ENCODE results near the gene USP7. TPM values are rescaled to one million over a fixed set of nuclear protein-coding genes. Genes with fewer than 3 reads are reported as not detected.
"Not testable (repeated sequence)": the region's sequence is repeated elsewhere in the genome, so short reads cannot be mapped to it uniquely, and the experiment has no call there.

The USP7 gene
- total RNA-seq, 4 donors from 2014 or later = 62.5 to 109 (median 89.1) TPM

DNA sequence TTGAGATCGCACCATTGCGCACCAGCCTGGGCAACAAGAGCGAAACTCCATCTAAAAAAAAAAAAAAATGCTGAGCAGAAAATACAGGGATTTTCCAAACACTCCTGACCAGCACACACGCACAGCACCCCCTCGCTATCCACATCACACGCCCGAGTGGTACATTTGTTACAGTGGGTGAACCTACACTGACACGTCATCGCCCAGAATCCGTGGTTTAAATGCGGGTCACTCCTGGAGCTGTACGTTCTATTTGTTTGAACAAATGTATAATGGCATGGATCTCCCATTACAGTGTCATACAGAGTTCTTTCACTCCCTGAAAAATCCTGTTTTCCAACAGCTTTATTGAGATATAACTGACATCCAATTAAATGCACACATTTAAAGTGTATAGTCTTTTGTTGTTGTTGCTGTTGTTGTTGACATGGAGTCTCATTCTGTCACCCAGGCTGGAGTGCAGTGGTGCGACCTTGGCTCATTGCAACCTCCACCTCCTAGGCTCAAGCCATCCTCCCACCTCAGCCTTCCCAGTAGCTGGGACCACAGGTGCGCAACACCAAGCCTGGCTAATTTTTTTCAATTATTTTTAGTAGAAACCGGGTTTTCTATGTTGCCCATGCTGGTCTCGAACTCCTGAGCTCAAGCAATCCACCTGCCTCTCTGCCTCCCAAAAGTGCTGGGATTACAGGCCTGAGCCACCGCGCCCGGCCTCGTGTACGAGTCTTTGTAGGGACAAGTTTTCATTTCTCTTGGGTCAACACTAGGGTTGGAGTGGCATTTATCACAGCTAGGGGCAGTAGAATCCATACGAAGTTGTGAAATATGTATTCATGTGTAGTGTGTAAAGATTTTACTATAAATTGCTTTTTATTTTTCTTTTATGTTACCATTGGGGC lies 90.5 kb downstream of the USP7 start:
- TF ChIP-seq, protein P1, sequence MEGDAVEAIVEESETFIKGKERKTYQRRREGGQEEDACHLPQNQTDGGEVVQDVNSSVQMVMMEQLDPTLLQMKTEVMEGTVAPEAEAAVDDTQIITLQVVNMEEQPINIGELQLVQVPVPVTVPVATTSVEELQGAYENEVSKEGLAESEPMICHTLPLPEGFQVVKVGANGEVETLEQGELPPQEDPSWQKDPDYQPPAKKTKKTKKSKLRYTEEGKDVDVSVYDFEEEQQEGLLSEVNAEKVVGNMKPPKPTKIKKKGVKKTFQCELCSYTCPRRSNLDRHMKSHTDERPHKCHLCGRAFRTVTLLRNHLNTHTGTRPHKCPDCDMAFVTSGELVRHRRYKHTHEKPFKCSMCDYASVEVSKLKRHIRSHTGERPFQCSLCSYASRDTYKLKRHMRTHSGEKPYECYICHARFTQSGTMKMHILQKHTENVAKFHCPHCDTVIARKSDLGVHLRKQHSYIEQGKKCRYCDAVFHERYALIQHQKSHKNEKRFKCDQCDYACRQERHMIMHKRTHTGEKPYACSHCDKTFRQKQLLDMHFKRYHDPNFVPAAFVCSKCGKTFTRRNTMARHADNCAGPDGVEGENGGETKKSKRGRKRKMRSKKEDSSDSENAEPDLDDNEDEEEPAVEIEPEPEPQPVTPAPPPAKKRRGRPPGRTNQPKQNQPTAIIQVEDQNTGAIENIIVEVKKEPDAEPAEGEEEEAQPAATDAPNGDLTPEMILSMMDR (IDR thresholded peaks at IDR 0.05) = peak in 3 of 6 experiments; percentile 13 to 45 (median 23)
- TF ChIP-seq POLR2A (IDR thresholded peaks at IDR 0.05) = no peak
- DNase-seq = no peak
- Histone ChIP-seq H3K36me3 (no peaks in the 10 kb centered on the region), H3K27ac (no peak overlapping the region), H3K9me3 (no peaks in the 10 kb centered on the region), H3K27me3 (no peaks in the 10 kb centered on the region), H3K4me1 (peaks cover 2 to 45% (median 16%) of the 10 kb centered on the region in 3 donors), H3K4me3 (no peak overlapping the region)
- WGBS, 2 donors = 82 to 85% methylated on average over 22 of the region's 22 CpGs
- intact Hi-C loops (cut with DNase I) = loop anchor here (10.0 kb wide), 1 partner anchor 78 kb away; the partner anchor contains the start of genes PMM2 and TMEM186

DNA sequence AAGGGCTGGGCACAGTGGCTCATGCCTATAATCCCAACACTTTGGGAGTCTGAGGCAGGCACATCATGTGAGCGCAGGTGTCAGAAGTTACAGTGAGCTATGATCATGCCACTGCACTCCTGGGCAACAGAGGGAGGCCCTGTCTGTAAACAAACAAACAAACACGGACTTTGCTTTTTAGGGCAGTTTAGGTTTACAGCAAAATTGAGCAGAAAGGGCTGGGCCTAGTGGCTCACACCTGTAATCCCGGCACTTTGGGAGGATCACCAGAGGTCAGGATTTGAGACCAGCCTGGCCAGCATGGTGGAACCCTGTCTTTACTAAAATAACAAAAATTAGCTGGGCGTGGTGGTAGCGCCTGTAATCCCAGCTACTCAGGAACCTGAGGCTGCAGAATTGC lies 91.6 kb downstream of the USP7 start:
- no peak overlapping the region for H3K4me3 ChIP-seq
- H3K4me1 ChIP-seq = peaks cover 8 to 50% (median 13%) of the 10 kb centered on the region in 3 donors
- no peaks in the 10 kb centered on the region for H3K27me3 ChIP-seq
- H3K9me3 ChIP-seq = no peaks in the 10 kb centered on the region
- intact Hi-C loops (cut with DNase I) = loop anchor here (10.0 kb wide), 1 partner anchor 77 kb away; the partner anchor contains the start of genes PMM2 and TMEM186
- no peaks in the 10 kb centered on the region for H3K36me3 ChIP-seq
- H3K27ac ChIP-seq = peak overlapping the region in 3 of 4 donors; percentile 94 to 96 (median 95)
- DNase-seq = no peak
- WGBS, 2 donors = 88 to 90% methylated on average over 5 of the region's 5 CpGs
- TF ChIP-seq, protein P1 (IDR thresholded peaks at IDR 0.05) = no peak
- no peak for TF ChIP-seq POLR2A (IDR thresholded peaks at IDR 0.05)

DNA sequence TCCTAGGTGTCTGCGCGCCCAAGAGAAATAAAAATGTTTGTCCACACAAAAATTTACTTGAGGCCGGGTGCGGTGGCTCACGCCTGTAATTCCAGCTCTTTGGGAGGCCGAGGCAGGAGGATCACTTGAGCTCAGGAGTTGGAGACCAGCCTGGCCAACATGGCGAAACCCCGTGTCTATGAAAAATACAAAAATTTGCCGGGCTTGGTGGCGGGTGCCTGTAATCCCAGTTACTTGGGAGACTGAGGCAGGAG lies 93.8 kb downstream of the USP7 start:
- peak overlapping the region; percentile 94 to 96 (median 94) for H3K27ac ChIP-seq
- WGBS, 2 donors = 97 to 98% methylated on average over 8 to 10 of the region's 10 CpGs
- intact Hi-C loops (cut with DNase I) = loop anchor here (10.0 kb wide), 1 partner anchor 75 kb away; the partner anchor contains the start of genes PMM2 and TMEM186
- not testable (repeated sequence) for DNase-seq, H3K27me3 ChIP-seq, H3K36me3 ChIP-seq, H3K4me3 ChIP-seq, H3K9me3 ChIP-seq
- H3K4me1 ChIP-seq = peaks cover 26 to 71% (median 34%) of the 10 kb centered on the region in 3 donors

DNA sequence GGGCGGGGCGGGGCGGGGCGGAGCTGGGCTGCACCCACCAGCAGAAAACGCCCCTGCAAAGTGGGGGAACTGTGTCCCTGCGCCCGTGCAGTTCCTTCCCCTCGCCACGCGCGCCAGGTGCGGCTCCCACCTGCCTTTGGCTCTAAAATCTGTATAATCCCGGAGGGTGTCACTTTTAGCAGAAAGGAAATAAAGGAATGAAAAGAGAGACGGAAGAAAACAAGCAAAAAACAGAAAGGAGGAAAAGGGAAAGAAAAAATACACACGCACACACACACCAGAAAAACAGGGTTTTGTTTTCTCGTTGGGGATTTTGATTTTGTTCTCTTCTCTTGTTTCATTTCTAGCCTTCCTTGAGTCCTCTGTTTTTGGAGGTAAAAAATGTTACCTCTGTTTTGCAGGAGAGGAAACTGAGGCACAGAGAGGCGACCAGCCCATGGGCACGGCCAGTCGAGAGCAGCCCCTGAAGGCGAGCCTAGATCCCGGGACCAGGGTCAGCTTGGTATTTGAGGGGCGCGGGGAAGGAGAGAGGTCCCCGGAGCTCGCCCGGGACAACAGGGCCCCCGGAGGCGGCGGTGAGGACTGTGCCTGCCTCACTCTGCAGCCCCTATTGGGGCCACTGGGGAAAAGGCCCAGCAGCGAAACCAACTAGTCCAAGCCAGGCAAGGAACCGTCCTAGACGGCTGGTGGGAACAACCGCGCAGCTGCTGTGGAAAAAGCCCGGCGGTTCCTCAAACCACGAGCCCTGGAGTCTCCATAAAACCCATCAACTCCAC lies 94.3 kb downstream of the USP7 start:
- Histone ChIP-seq H3K4me3 (peak overlapping the region; percentile 65 to 90 (median 80)), H3K4me1 (peaks cover 32 to 74% (median 39%) of the 10 kb centered on the region in 3 donors), H3K27me3 (no peaks in the 10 kb centered on the region), H3K36me3 (no peaks in the 10 kb centered on the region), H3K27ac (peak overlapping the region; percentile 94 to 96 (median 94)), H3K9me3 (no peaks in the 10 kb centered on the region)
- WGBS, 2 donors = 6 to 24% methylated on average over 15 to 21 of the region's 37 CpGs
- intact Hi-C loops (cut with DNase I) = no loop called here
- TF ChIP-seq, protein P1 (IDR thresholded peaks at IDR 0.05) = peak in 2 of 6 experiments; percentile 13 to 38
- TF ChIP-seq POLR2A (IDR thresholded peaks at IDR 0.05) = no peak
- DNase-seq = no peak

DNA sequence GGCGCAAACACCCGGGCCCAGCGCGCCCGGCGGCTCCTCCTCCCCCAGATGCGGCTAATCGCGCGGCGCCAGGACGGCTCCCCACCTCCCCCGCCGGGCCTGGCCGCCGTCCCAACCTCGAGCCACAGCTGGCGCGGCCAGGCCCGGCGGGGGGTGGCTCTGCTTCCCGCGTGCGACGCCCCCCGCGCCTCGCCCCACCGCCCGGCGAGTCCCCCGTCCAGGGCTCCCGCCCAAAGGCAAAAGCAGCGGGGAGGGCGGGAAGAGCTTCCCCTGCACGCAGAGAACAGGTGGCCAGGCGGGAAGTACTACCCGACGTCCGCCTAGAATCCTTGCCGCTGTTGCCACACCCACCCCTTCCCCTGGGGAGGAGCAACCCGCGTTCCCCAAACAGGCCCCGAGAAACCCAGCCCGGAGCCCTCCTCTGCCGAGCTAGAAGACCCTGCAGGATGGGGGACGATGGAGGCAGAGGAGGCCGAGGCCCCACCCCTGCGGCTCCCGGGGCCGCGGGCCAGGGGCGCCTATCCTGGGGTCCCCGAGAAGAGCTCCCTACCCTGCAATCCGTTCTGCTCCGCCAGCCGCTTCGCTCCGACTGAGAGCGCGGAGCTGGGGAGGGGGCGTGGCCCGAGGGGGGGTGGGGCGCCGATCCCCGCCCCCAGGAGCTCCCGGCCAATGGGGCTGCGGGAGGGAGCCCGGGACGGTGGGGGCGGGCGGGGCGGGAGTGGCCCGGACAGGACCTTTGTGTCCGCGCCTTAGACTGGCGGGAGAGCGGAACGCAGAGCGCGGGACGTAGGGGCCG lies 95.1 kb downstream of the USP7 start, which contains the start of gene CARHSP1:
TSS of gene CARHSP1 (minus strand) at position 591 of the 796 bp plus-strand sequence. CDS start 9,678 bp downstream, outside the sequence.
- intact Hi-C loops (cut with DNase I) = no loop called here
- Histone ChIP-seq H3K27me3 (no peaks in the 10 kb centered on the region), H3K4me1 (peaks cover 39 to 81% (median 47%) of the 10 kb centered on the region in 3 donors)

More for the DNA sequence above, 95.1 kb downstream of the USP7 start, which contains the start of gene CARHSP1:
- Histone ChIP-seq H3K27ac (peak within 1 kb of the TSS; percentile 94 to 96 (median 94)), H3K9me3 (no peaks in the 10 kb centered on the region), H3K36me3 (peaks cover 0 to under 1% (median 0%) of the 10 kb centered on the region in 3 donors), H3K4me3 (peak within 1 kb of the TSS; percentile 65 to 90 (median 80))
- peak; percentile 57 for DNase-seq
- WGBS, 2 donors = 0% methylated on average over 1 of the region's 83 CpGs; no CpG with 5 or more reads in 1 of the 2 donors
- TF ChIP-seq, protein P1 (IDR thresholded peaks at IDR 0.05) = no peak
- TF ChIP-seq POLR2A (IDR thresholded peaks at IDR 0.05) = peak in 2 of 4 donors; percentile 63 to 82

Measured in esophagus squamous epithelium (tissue), 5 donors.